Muscle of arm (tissue), 12 donors: ENCODE measurements around the gene DMAC2. TPM values are rescaled to one million over a fixed set of nuclear protein-coding genes. Genes with fewer than 3 reads are reported as not detected.
"Not testable (repeated sequence)": the region's sequence is repeated elsewhere in the genome, so short reads cannot be mapped to it uniquely, and the experiment has no call there.

Experiments used
- DNase-seq: peaks from one replicate; pipeline ENCODE4 v3.0.0-alpha.2; 2013
- polyA plus RNA-seq, 12 donors: library from polyadenylated mRNA; unstranded; fragments of 120-200 nt; gene quantifications; one replicate each; pipeline ENCODE4 v1.2.1, GENCODE V29; 2013; ENCODE audit not compliant: insufficient read length in 12 of 12

Gene DMAC2
- polyA plus RNA-seq, 12 donors = 34.6 to 76.0 (median 38.3) TPM; not detected in 1

- no peak for DNase-seq
These were observed 14.3 kb downstream of the DMAC2 start for GRCh38 chr19:41425174-41426115.

- no peak for DNase-seq
These were observed 15.2 kb downstream of the DMAC2 start for GRCh38 chr19:41424335-41425173.

- no peak for DNase-seq
These were observed 16.8 kb downstream of the DMAC2 start for GRCh38 chr19:41422955-41423354.

- no peak for DNase-seq
These were observed 17.3 kb downstream of the DMAC2 start for GRCh38 chr19:41422456-41422855.

GRCh38 chr19:41421973-41422372, 17.7 kb downstream of the DMAC2 start:
- DNase-seq = no peak

GRCh38 chr19:41421314-41421713, 18.4 kb downstream of the DMAC2 start:
- DNase-seq = no peak

GRCh38 chr19:41420101-41420880, 19.4 kb downstream of the DMAC2 start:
- DNase-seq = no peak

- DNase-seq = no peak
These were observed 23.5 kb downstream of the DMAC2 start for GRCh38 chr19:41416194-41416674.

- DNase-seq = no peak
These were observed 24.5 kb downstream of the DMAC2 start for GRCh38 chr19:41415154-41415571.

- no peak for DNase-seq
These were observed 25.3 kb downstream of the DMAC2 start for GRCh38 chr19:41414461-41414860.

- no peak for DNase-seq
These were observed 25.8 kb downstream of the DMAC2 start for GRCh38 chr19:41413947-41414346.

- DNase-seq = no peak
These were observed 26.8 kb downstream of the DMAC2 start for GRCh38 chr19:41412953-41413352.

- DNase-seq = no peak
These were observed 27.8 kb downstream of the DMAC2 start for GRCh38 chr19:41411968-41412265.

GRCh38 chr19:41411100-41411967, 28.4 kb downstream of the DMAC2 start:
- DNase-seq = no peak

GRCh38 chr19:41410336-41411054, 29.2 kb downstream of the DMAC2 start:
- no peak for DNase-seq

GRCh38 chr19:41409288-41409687, 30.4 kb downstream of the DMAC2 start:
- no peak for DNase-seq

GRCh38 chr19:41408846-41409245, 30.9 kb downstream of the DMAC2 start:
- DNase-seq = not testable (repeated sequence)

GRCh38 chr19:41408256-41408655, 31.5 kb downstream of the DMAC2 start:
- no peak for DNase-seq

GRCh38 chr19:41407271-41407670, 32.4 kb downstream of the DMAC2 start:
- DNase-seq = no peak

GRCh38 chr19:41405776-41406175, 33.9 kb downstream of the DMAC2 start:
- no peak for DNase-seq
